Measurements from ENCODE around the gene SYT2.
"Not testable (repeated sequence)": the region's sequence is repeated elsewhere in the genome, so short reads cannot be mapped to it uniquely, and the experiment has no call there.

Gene SYT2

DNA sequence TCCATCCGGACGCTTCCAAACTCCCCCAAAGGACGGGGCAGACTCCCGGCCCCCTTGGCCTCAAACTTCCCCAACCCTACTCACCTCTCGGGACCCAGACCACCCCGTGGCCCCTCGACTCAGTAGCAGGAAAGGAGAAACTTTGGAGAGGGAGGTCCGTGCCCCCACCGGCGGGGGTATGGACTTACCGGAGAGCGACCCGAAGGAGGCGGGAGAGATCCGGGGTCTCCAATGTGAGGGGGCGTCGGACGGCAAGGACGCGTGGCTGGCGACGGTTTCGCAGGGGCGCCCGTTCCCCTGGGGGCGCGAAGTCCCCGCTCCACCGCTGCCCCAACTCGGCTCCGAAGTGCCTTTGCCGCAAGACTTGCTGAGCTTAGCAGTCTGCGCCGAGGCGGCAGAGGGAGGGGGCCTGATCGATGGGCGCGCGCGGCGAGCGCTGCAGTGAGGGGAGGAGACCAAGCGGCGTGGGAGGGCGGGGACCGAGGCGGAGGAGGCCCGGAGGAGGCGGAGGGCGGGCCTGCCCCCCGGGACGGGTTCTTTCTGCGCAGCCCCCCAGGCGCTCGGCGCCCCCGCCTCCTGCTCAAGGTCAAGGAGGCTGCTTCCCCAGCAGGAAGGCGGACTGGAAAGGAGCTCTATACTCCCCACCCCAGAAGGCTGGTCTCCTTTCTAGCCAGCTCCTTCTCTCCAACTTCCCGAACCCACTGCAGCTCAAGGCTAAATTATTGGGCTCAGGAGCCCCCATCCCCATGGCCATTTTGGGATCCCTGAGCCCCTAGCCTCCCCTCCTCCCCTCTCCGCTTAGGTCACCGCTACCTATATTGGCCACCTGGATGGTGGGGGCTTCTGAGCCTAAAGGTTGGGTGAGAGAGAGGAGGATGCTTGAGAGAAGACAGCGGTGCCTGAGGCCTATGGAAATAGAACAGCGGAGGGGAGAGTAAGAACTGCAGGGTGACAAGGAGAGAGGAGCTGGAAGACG is at the start of gene SYT2:
TSS of gene SYT2 (minus strand) at position 385 of the 976 bp plus-strand sequence. CDS start 104,682 bp downstream, outside the sequence.
- DNase-seq: no peak

- no peak for DNase-seq
Measured at GRCh38 chr1:202756391-202756790, 46.1 kb upstream of the SYT2 start.

DNA sequence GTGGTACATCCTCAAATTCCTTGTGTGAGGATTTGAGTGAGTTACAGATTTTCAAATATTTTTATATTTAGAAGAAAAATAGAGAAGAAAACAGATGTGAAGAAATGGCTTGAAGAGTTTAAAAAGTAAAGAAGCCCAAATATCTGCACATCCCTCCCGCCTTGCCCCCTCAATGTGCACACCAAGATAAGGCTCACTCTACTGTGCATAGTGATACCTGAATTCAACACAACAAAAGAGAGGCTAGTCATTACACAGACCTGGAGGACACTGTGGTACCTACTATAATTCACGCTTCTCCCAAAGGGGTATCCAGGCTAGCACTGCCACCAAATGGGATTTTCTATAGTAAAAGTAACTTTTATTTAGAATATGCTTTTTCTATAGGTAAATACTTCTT is 44.0 kb upstream of the SYT2 start:
- DNase-seq: no peak

DNA sequence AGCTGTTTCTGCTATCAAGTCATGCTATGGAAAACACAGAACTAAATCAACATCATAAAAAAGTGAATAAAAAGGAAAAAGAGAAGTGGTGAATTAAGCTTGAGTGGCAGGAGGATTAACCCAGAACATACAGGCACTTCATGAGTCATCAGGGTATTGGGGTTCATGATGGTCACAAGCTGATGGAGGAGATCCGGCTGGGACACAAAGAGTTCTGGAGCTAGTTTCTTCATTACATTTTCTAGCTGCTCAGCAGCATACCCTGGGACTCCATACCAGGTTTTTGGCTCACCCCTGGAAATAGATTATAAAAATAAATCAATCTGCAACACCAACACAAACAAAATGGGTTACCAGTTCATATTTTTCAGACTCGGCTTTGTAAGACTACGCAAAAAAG is 42.5 kb upstream of the SYT2 start:
- DNase-seq: no peak

- DNase-seq: peak in 1 of 6 experiments; percentile 13
Measured at GRCh38 chr1:202750761-202751160, 40.5 kb upstream of the SYT2 start.

- no peak for DNase-seq
Measured at GRCh38 chr1:202750024-202750423, 39.8 kb upstream of the SYT2 start.

- no peak for DNase-seq
Measured at GRCh38 chr1:202745323-202745888, 35.2 kb upstream of the SYT2 start.

DNA sequence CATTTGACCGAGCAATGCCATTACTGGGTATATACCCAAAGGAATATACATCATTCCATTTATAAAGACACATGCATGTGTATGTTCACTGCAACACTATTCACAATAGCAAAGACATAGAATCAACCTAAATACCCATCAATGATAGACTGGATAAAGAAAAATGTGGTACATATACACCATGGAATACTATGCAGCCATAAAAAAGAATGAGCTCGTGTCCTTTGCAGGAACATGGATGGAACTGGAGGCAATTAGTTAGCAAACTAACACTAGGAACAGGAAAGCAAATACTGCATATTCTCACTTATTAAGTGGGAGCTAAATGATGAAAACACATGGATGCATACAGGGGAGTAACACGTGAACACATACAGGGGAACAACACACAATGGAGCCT is 34.5 kb upstream of the SYT2 start:
- not testable (repeated sequence) for DNase-seq

GRCh38 chr1:202742496-202742895 is 32.2 kb upstream of the SYT2 start:
- DNase-seq: no peak

DNA sequence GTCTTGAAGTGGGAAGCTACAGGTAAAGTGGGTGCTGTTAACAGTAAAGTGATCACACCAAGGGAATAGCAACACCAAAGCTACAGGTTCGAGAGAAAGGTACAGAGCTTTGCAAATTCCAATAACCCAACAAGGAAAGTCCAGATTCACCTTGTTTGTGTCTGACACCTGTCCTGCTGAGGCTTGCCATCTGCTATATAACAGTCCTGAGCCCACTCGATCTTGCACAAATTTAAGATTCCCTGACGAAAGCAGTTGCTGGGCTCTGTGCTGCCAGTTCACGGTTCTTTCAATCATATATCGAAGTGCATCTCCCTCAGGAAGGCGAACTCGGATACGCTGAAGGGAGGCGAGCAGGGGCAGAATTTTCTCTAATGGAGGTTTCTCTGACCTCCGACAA is 23.0 kb upstream of the SYT2 start:
- DNase-seq: no peak

- no peak for DNase-seq
Measured at GRCh38 chr1:202728951-202729350, 18.7 kb upstream of the SYT2 start.

GRCh38 chr1:202725526-202725925 is 15.3 kb upstream of the SYT2 start:
- no peak for DNase-seq

GRCh38 chr1:202723708-202724107 is 13.5 kb upstream of the SYT2 start:
- DNase-seq: no peak

DNA sequence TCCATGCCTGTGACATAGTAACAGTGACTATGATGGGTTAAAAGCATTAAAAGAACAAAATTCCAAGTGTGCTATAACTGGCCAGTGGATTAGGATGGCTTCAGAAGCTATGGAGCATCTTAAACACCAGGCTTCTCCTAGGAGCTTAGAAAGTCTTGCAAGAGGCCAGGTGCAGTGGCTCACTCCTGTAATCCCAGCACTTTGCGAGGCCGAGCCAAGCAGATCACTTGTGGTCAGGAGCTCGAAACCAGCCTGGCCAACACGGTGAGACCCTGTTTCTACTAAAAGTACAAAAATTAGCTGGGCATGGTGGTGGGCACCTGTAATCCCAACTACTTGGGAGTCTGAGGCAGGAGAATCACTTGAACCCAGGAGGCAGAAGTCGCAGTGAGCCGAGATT is 12.8 kb upstream of the SYT2 start:
- DNase-seq: not testable (repeated sequence)

GRCh38 chr1:202716654-202717053 is 6.4 kb upstream of the SYT2 start:
- DNase-seq: no peak

DNA sequence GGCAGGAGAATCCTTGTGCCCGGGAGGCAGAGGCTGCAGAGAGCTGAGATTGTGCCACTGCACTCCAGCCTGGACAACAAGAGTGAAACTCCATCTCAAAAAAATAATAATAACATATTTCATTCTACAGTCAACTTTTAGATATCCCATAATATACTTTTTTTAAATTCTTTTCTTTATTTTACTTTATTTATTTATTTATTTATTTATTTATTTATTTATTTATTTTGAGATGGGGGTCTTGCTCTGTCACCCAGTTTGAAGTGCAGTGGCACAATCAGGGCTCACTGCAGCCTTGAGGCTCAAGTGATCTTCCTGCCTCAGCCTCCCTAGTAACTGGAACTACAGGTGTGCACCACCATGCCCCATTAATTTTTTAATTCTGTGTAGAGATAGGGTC is 3.9 kb upstream of the SYT2 start:
- DNase-seq: not testable (repeated sequence)

GRCh38 chr1:202713110-202713509 is 2.9 kb upstream of the SYT2 start:
- no peak for DNase-seq

- DNase-seq: no peak
Measured at GRCh38 chr1:202711949-202712635, 1.8 kb upstream of the SYT2 start.

GRCh38 chr1:202709276-202710041 is 795 bp downstream of the SYT2 start:
- no peak for DNase-seq

DNA sequence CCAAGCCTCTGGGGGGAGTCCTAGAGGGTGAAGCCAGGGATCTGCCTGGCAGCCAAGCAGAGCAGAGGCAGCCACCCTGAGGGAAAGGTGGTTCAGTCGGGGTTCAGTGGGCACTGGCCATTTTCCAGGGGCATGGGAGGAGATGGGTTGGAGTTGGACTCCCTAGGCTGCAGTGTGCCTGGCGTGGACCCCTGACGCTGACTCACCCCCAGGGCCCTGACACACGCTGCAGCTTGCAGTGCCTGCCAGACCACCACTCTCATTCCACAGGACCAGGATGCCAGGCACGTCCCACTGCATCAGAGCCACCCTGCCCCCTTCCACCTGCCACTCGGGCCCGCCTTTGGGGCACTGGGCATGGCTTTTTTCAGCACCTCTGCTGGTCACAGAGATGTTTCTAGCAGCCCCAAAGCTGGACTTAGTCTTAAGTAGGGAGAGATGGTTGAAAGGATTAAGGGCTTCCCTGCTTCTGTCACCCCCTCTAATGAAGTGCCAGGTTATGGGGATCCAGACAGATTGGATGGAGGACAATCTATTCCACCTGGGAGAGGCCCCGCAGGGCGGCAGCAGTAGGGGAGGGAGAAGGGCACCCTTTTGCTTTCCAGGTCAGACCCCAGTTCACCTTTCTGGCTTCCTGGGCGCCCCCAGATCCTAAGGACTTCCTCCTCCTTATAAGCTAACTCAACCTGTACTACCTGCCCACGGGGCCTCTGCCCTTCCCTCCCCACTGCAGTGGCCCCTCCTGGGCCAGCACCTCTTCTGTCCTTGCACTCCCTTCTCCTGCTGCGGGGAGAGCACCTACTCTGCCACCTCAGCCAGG is 1.6 kb downstream of the SYT2 start:
- DNase-seq: no peak

GRCh38 chr1:202706851-202707250 is 3.4 kb downstream of the SYT2 start:
- no peak for DNase-seq

DNA sequence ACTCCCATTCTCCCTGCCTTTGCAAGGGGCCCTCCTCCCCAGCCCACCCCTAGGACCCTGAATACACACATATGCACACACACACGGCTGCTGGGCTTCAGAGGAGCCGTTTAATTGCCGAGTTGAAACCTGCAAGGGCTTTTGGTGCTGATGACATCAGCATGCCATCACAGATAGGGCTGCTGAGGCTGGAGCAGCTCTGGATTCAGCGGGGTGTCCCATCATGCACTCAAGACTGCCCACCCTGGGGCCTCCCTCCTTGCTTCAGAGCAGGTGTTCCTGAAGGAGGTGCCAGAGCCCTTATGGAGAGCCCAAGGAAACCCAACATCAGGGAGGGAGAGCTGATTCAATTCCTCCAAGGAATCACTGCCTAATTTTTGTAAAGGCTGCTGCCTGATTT is 5.7 kb downstream of the SYT2 start:
- no peak for DNase-seq

Data from stimulated activated naive CD4-positive, alpha-beta T cell (primary cell).